GM19397 (cell line): ENCODE measurements around the gene HTR6.
"Not testable (repeated sequence)": the region's sequence is repeated elsewhere in the genome, so short reads cannot be mapped to it uniquely, and the experiment has no call there.

Experiments
- ATAC-seq: cut with Tn5 transposase; IDR thresholded peaks from one replicate; pipeline ENCODE4 v1.9.1; 2021; ENCODE audit warnings: mild to moderate bottlenecking, moderate library complexity; ENCODE audit not compliant: unreplicated experiment

The HTR6 gene

GRCh38 chr1:19637606-19638005 is 27.1 kb upstream of the HTR6 start:
- no peak for ATAC-seq

- not testable (repeated sequence) for ATAC-seq
These were observed 25.4 kb upstream of the HTR6 start for GRCh38 chr1:19639228-19639627.

GRCh38 chr1:19639999-19640362 is 24.7 kb upstream of the HTR6 start:
- ATAC-seq: no peak

- ATAC-seq: no peak
These were observed 24.0 kb upstream of the HTR6 start for GRCh38 chr1:19640363-19641316.

GRCh38 chr1:19643121-19643520 is 21.6 kb upstream of the HTR6 start:
- no peak for ATAC-seq

- no peak for ATAC-seq
These were observed 20.9 kb upstream of the HTR6 start, which contains the start of gene NBL1 for GRCh38 chr1:19643602-19644394. Gene NBL1, plus strand, starts transcription at chr1:19644311. Its CDS starts 10,720 bp downstream, at chr1:19655031.

- no peak for ATAC-seq
These were observed 20.3 kb upstream of the HTR6 start for GRCh38 chr1:19644395-19644680.

GRCh38 chr1:19644681-19645410 is 19.8 kb upstream of the HTR6 start:
- ATAC-seq: no peak

GRCh38 chr1:19645411-19646251 is 19.0 kb upstream of the HTR6 start:
- ATAC-seq: no peak

- ATAC-seq: no peak
These were observed 18.0 kb upstream of the HTR6 start for GRCh38 chr1:19646377-19647319.

GRCh38 chr1:19647643-19648042 is 17.0 kb upstream of the HTR6 start:
- ATAC-seq: no peak

GRCh38 chr1:19648239-19648638 is 16.4 kb upstream of the HTR6 start:
- no peak for ATAC-seq

- no peak for ATAC-seq
These were observed 16.0 kb upstream of the HTR6 start for GRCh38 chr1:19648689-19649088.

- ATAC-seq: no peak
These were observed 14.1 kb upstream of the HTR6 start for GRCh38 chr1:19650416-19651140.

- no peak for ATAC-seq
These were observed 13.4 kb upstream of the HTR6 start for GRCh38 chr1:19651141-19651737.

- no peak for ATAC-seq
These were observed 10.3 kb upstream of the HTR6 start for GRCh38 chr1:19654386-19654785.

- no peak for ATAC-seq
These were observed 9.6 kb upstream of the HTR6 start for GRCh38 chr1:19654886-19655717.

- ATAC-seq: no peak
These were observed 9.0 kb upstream of the HTR6 start for GRCh38 chr1:19655718-19656080.
